RWPE2 (cell line): Measurements from ENCODE around the gene PRKCI.

Experiments used
- ATAC-seq: fragments of 200-7000 bp; cut with Tn5 transposase; 3 replicates; pipeline ENCODE4 v1.9.1; 2021; ENCODE audit warnings: low read depth
- DNase-seq: peaks from one replicate; pipeline ENCODE4 v3.0.0-alpha.2; 2020; ENCODE audit warnings: low spot score
- H3K27ac ChIP-seq: fragments of 450-650 bp; 2 replicates; pipeline ENCODE4 v1.5.1; 2017; ENCODE audit warnings: mild to moderate bottlenecking; ENCODE audit not compliant: poor library complexity, severe bottlenecking
- H3K27me3 ChIP-seq: fragments of 250-450 bp; sonication (Bioruptor Pico); 2 replicates; pipeline ENCODE4 v1.5.1; 2021; ENCODE audit warnings: mild to moderate bottlenecking, moderate library complexity; ENCODE audit not compliant: insufficient read depth, poor library complexity, severe bottlenecking
- H3K36me3 ChIP-seq: fragments of 250-450 bp; sonication (Bioruptor Pico); 2 replicates; pipeline ENCODE4 v1.5.1; 2020; ENCODE audit warnings: low read depth, mild to moderate bottlenecking, moderate library complexity
- H3K4me1 ChIP-seq: fragments of 250-450 bp; sonication (Bioruptor Pico); 2 replicates; pipeline ENCODE4 v1.5.1; 2021; ENCODE audit warnings: mild to moderate bottlenecking, moderate library complexity; ENCODE audit not compliant: insufficient read depth, poor library complexity, severe bottlenecking
- H3K4me3 ChIP-seq: fragments of 250-450 bp; sonication (Bioruptor Pico); 2 replicates; pipeline ENCODE4 v1.5.1; 2021; ENCODE audit warnings: mild to moderate bottlenecking, moderate library complexity; ENCODE audit not compliant: severe bottlenecking
- H3K9me3 ChIP-seq: fragments of 250-450 bp; sonication (Bioruptor Pico); 2 replicates; pipeline ENCODE4 v1.5.1; 2021; ENCODE audit warnings: mild to moderate bottlenecking, moderate library complexity; ENCODE audit not compliant: severe bottlenecking
- TF ChIP-seq, protein P1 (sequence below): fragments of 450-650 bp; IDR thresholded peaks from one replicate; pipeline ENCODE4 v1.5.1; 2017; ENCODE audit warnings: mild to moderate bottlenecking, moderate library complexity; ENCODE audit not compliant: poor library complexity, severe bottlenecking

The PRKCI gene

DNA sequence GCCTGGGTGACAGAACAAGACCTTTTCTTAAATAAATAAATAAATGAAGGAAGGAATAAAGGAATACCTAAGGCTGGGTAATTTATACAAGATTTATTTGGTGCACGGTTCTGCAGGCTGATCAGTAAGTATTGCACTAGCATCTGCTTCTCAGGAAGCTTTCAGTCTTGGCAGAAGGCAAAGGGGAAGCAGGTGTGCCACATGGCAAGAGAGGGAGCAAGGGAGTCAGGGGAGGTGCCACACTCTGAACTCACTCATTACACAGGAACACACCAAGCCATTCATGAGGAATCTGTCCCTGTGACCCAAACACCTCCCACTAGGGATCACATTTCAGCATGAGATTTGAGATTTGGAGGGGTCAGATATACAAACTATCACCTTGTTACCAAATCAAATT is 56.4 kb downstream of the PRKCI start:
- Histone ChIP-seq H3K9me3 (no peaks in the 10 kb centered on the region), H3K36me3 (peaks cover 77% of the 10 kb centered on the region), H3K4me3 (no peak overlapping the region), H3K4me1 (no peaks in the 10 kb centered on the region), H3K27me3 (no peaks in the 10 kb centered on the region), H3K27ac (no peak overlapping the region)
- ATAC-seq (no peak), DNase-seq (no peak)
- TF ChIP-seq, protein P1, sequence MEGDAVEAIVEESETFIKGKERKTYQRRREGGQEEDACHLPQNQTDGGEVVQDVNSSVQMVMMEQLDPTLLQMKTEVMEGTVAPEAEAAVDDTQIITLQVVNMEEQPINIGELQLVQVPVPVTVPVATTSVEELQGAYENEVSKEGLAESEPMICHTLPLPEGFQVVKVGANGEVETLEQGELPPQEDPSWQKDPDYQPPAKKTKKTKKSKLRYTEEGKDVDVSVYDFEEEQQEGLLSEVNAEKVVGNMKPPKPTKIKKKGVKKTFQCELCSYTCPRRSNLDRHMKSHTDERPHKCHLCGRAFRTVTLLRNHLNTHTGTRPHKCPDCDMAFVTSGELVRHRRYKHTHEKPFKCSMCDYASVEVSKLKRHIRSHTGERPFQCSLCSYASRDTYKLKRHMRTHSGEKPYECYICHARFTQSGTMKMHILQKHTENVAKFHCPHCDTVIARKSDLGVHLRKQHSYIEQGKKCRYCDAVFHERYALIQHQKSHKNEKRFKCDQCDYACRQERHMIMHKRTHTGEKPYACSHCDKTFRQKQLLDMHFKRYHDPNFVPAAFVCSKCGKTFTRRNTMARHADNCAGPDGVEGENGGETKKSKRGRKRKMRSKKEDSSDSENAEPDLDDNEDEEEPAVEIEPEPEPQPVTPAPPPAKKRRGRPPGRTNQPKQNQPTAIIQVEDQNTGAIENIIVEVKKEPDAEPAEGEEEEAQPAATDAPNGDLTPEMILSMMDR = no peak

DNA sequence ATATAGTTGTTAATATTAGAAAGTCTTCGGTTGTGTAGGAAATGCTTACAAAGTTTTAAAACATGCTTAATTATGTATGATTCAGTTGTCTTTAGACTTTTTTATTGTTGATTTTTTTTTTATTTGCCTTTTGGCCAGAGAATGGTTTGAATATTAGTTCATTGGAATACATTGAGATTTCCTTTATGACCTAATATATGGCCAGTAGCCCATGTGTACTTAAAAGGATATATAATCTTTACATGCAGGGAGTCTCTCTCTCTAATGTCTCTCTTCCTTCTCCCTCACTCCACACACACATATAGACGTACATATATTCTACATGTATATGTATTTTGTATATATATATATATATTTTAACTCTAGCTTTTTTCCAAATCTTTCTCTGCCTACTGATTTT is 68.0 kb downstream of the PRKCI start:
- TF ChIP-seq, protein P1 = no peak
- Histone ChIP-seq H3K4me1 (no peaks in the 10 kb centered on the region), H3K27me3 (no peaks in the 10 kb centered on the region), H3K36me3 (peaks cover 65% of the 10 kb centered on the region), H3K9me3 (no peaks in the 10 kb centered on the region), H3K27ac (no peak overlapping the region), H3K4me3 (no peak overlapping the region)
- ATAC-seq = no peak
- DNase-seq = no peak

DNA sequence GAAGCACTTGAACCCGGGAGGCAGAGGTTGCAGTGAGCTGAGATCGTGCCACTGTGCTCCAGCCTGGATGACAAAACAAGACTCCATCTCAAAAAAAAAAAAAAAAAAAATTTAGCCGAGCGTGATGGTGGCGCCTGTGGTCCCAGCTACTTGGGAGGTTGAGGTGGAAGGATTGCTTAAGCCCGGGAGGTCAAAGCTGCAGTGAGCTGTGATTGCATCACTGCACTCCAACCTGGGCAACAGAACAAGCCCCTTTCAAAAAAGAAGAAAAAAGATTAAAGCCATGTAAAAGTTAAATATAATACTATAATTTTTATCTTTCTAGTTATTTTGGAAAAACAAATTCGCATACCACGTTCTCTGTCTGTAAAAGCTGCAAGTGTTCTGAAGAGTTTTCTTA is 73.4 kb downstream of the PRKCI start:
- H3K4me1 ChIP-seq = no peaks in the 10 kb centered on the region
- no peak overlapping the region for H3K4me3 ChIP-seq
- H3K27ac ChIP-seq = no peak overlapping the region
- DNase-seq = no peak
- ATAC-seq = no peak
- H3K27me3 ChIP-seq = no peaks in the 10 kb centered on the region
- peaks cover 67% of the 10 kb centered on the region for H3K36me3 ChIP-seq
- no peaks in the 10 kb centered on the region for H3K9me3 ChIP-seq
- TF ChIP-seq, protein P1 = no peak

DNA sequence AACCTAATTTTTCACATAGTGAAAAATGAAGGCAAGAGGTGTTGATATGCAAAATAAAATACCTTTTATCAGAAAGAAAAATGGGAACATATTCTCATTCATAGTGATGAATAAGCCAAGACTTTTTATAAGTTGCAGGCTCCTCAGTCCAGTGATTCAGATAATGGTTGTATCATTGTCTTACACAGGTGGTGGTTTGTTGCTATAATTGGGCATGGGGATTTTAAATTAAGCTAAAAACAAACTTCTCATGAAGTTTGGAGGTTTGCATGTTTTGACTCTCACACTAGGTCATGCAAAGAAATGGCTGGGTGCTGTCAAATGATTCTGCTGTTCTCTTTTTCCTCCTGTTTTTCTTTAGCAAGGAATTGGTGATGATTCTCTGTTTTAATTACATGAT is 74.5 kb downstream of the PRKCI start:
- no peaks in the 10 kb centered on the region for H3K4me1 ChIP-seq
- ATAC-seq (no peak), DNase-seq (no peak)
- H3K27me3 ChIP-seq = no peaks in the 10 kb centered on the region
- H3K27ac ChIP-seq = no peak overlapping the region
- TF ChIP-seq, protein P1 = no peak
- H3K4me3 ChIP-seq = no peak overlapping the region
- H3K36me3 ChIP-seq = peaks cover 59% of the 10 kb centered on the region
- no peaks in the 10 kb centered on the region for H3K9me3 ChIP-seq

DNA sequence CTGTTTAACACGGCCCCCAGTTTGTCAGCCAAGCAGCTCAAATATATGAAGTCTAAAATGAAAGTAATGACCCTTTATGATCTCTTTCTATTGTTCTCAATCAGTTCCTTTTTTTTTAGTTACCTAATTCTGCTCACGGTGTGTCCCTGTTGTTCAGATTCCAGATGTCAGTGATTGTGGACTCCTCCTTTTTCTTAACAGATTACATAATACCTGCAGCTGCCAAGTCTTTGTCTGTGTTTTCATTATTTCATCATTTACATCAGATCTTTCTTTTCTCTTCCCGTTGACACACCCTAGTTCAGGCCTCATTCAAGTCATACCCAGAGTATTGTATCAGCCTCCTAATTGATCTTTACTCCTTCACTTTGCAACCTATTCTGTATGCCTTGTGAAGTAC is 79.2 kb downstream of the PRKCI start:
- TF ChIP-seq, protein P1 = no peak
- no peak overlapping the region for H3K4me3 ChIP-seq
- H3K36me3 ChIP-seq = peaks cover 46% of the 10 kb centered on the region
- ATAC-seq (no peak), DNase-seq (no peak)
- H3K9me3 ChIP-seq = no peaks in the 10 kb centered on the region
- H3K27ac ChIP-seq = no peak overlapping the region
- no peaks in the 10 kb centered on the region for H3K27me3 ChIP-seq
- no peaks in the 10 kb centered on the region for H3K4me1 ChIP-seq
